PC-9 (cell line): Measurements from ENCODE around the gene DMGDH. TPM values are rescaled to one million over a fixed set of nuclear protein-coding genes. Genes with fewer than 3 reads are reported as not detected.

Experiments
- BruUV-seq: library from RNA; stranded (reverse); fragments of 400-500 nt; replicated peaks from 2 replicates; lab custom pipeline; 2021; lab: Mats Ljungman, UMichigan
- CTCF ChIA-PET: fragments of 300-600 bp; sonication (Branson Sonifier 250); formaldehyde crosslinking; loops from one replicate; lab custom pipeline; 2022; ENCODE audit warnings: antibody characterized with exemption; lab: Charles Lee
- POLR2A ChIA-PET: fragments of 300-600 bp; sonication (Branson Sonifier 250); formaldehyde crosslinking; loops from one replicate; lab custom pipeline; 2022; ENCODE audit warnings: antibody characterized with exemption; ENCODE audit not compliant: unreplicated experiment; lab: Charles Lee
- DNase-seq, 2 experiments: peaks; one replicate each; pipeline versions ENCODE4 v3.0.0 to v3.0.0-alpha.2; 2015 to 2022; ENCODE audit warnings: mixed read lengths in 1 of 2
- H2AFZ ChIP-seq: fragments of 200-600 bp; sonication (generic); 2 replicates; pipeline ENCODE4 v1.8.1; 2017; ENCODE audit warnings: antibody characterized with exemption
- H3F3A ChIP-seq: fragments of 200-600 bp; sonication (generic); 2 replicates; pipeline ENCODE4 v1.8.1; 2017; ENCODE audit warnings: antibody characterized with exemption, mild to moderate bottlenecking, low read depth; ENCODE audit not compliant: insufficient read depth
- H3K27ac ChIP-seq: fragments of 200-600 bp; sonication (generic); 2 replicates; pipeline ENCODE4 v1.6.1; 2016; ENCODE audit warnings: mixed run types
- H3K27me3 ChIP-seq: fragments of 200-600 bp; sonication (generic); 2 replicates; pipeline ENCODE4 v1.6.1; 2016; ENCODE audit warnings: low read depth, mixed run types; ENCODE audit not compliant: insufficient read depth
- H3K36me3 ChIP-seq: fragments of 200-600 bp; sonication (generic); 2 replicates; pipeline ENCODE4 v1.6.1; 2016; ENCODE audit warnings: low read depth, mixed run types
- H3K4me1 ChIP-seq: fragments of 200-600 bp; sonication (generic); replicated peaks from 2 replicates; pipeline ENCODE4 v1.6.1; 2016; ENCODE audit warnings: mixed run types; ENCODE audit not compliant: insufficient read depth
- H3K4me2 ChIP-seq: fragments of 200-600 bp; sonication (generic); 2 replicates; pipeline ENCODE4 v1.6.1; 2017; ENCODE audit warnings: mixed run types
- H3K4me3 ChIP-seq: fragments of 200-600 bp; sonication (generic); 2 replicates; pipeline ENCODE4 v1.6.1; 2016; ENCODE audit warnings: mixed run types
- H3K79me2 ChIP-seq: fragments of 200-600 bp; sonication (generic); 2 replicates; pipeline ENCODE4 v1.6.1; 2017; ENCODE audit warnings: low read depth, mixed run types
- H3K9me2 ChIP-seq: fragments of 200-600 bp; sonication (generic); 2 replicates; pipeline ENCODE4 v1.8.1; 2017; ENCODE audit warnings: mild to moderate bottlenecking; ENCODE audit not compliant: insufficient read depth
- H3K9me3 ChIP-seq: fragments of 200-600 bp; sonication (generic); 2 replicates; pipeline ENCODE4 v1.8.1; 2016; ENCODE audit warnings: low read depth; ENCODE audit not compliant: insufficient read depth
- H4K20me1 ChIP-seq: fragments of 200-600 bp; sonication (generic); 2 replicates; pipeline ENCODE4 v1.8.1; 2017; ENCODE audit not compliant: insufficient read depth
- EZH2 ChIP-seq: fragments of 200-600 bp; sonication (generic); IDR thresholded peaks from 2 replicates; pipeline ENCODE4 v1.8.0; 2017; ENCODE audit warnings: antibody characterized with exemption, low read depth
- intact Hi-C: fragments of 100-400 bp; cut with micrococcal nuclease; formaldehyde crosslinking; loops from one replicate; pipeline ENCODE4 v1.10.0; 2022; ENCODE audit not compliant: unreplicated experiment
- total RNA-seq: library from RNA; stranded (reverse); gene quantifications from 2 replicates; pipeline ENCODE4 v1.2.3, GENCODE V29; 2021
- TF ChIP-seq, protein P1 (sequence below): fragments of 200-600 bp; sonication (generic); conservative IDR thresholded peaks from 2 replicates; pipeline ENCODE4 v1.6.1; 2017; ENCODE audit warnings: mixed run types, antibody characterized with exemption, mild to moderate bottlenecking, moderate library complexity

Gene DMGDH
- total RNA-seq, 1 experiment from 2014 or later, result 8.1 TPM

DNA sequence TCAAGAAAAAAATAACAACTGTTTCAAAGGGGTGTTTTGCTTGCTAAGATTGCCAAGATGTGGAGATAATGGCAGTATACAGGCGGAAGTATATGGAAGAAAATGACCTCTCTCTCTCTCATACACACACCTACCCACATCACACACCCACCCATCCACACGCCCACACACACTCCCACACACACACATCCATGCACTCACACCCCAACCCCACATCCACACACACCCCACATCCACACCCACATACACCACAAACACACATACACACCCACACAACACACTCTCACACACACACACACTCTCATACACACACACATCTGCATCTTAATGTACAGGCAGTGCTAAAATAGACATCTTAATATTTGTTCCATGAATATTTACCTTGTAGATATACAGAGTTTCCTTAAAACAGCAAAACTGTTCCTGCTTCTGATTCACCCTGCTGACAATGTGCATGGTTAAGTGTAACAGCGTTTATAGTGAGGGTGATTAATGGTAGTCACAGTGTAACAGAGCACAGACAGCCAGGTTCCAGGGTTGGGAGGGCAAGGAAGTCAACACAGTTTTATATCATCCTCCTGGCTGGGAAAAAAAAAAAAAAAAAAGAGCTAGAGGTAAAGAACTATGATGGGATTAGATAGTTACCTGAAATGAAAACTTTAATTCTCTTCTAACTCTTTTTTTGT is 8.3 kb upstream of the DMGDH start:
- H3K4me3 ChIP-seq, result no peak overlapping the region
- no peak overlapping the region for H3K27ac ChIP-seq
- H3K9me2 ChIP-seq, result no peaks in the 10 kb centered on the region
- no peak overlapping the region for H3K4me2 ChIP-seq
- no TSS peak for BruUV-seq
- no peaks in the 10 kb centered on the region for H3K27me3 ChIP-seq
- H2AFZ ChIP-seq, result no peak overlapping the region
- intact Hi-C loops, result no loop called here
- H3K36me3 ChIP-seq, result no peaks in the 10 kb centered on the region
- no peaks in the 10 kb centered on the region for H3K4me1 ChIP-seq
- ChIA-PET POLR2A (interaction anchor here (0.6 kb wide), 1 partner anchor 13 kb away, joined by 3 read pairs; no protein-coding TSS in a partner anchor), CTCF (no interaction called here)
- no peaks in the 10 kb centered on the region for H4K20me1 ChIP-seq
- H3K79me2 ChIP-seq, result no peaks in the 10 kb centered on the region
- peaks cover 5% of the 10 kb centered on the region; the same call in 1 of the 2 replicates for H3K9me3 ChIP-seq
- TF ChIP-seq, protein P1, sequence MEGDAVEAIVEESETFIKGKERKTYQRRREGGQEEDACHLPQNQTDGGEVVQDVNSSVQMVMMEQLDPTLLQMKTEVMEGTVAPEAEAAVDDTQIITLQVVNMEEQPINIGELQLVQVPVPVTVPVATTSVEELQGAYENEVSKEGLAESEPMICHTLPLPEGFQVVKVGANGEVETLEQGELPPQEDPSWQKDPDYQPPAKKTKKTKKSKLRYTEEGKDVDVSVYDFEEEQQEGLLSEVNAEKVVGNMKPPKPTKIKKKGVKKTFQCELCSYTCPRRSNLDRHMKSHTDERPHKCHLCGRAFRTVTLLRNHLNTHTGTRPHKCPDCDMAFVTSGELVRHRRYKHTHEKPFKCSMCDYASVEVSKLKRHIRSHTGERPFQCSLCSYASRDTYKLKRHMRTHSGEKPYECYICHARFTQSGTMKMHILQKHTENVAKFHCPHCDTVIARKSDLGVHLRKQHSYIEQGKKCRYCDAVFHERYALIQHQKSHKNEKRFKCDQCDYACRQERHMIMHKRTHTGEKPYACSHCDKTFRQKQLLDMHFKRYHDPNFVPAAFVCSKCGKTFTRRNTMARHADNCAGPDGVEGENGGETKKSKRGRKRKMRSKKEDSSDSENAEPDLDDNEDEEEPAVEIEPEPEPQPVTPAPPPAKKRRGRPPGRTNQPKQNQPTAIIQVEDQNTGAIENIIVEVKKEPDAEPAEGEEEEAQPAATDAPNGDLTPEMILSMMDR, result no peak
- TF ChIP-seq EZH2, result no peak
- no peaks in the 10 kb centered on the region for H3F3A ChIP-seq
- DNase-seq, result no peak

DNA sequence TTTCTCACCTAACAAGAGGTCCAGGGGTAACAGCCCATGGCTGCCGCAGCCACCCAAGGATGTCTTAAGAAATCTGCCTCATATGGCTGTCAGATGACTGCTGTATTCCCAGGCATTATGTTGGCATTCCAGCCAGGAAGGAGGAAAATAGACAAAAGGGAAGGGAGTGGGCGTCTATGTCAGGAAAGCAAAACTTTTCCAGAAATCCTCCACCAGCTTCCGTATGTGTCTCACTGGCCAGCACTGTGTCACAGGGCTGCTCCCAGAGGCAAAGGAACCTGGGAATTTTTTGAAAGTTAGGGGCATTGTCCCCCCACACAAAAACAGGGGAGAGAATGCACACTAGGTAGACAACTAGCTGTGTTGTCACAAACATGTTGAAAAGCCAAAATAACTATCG is 7.3 kb upstream of the DMGDH start:
- H3K9me3 ChIP-seq, result peaks cover 5% of the 10 kb centered on the region; the same call in 1 of the 2 replicates
- no TSS peak for BruUV-seq
- no peak for DNase-seq
- H3K27ac ChIP-seq, result no peak overlapping the region
- ChIA-PET POLR2A (no interaction called here), CTCF (no interaction called here)
- no peak overlapping the region for H3K4me3 ChIP-seq
- intact Hi-C loops, result no loop called here
- H3K4me1 ChIP-seq, result no peaks in the 10 kb centered on the region
- H4K20me1 ChIP-seq, result no peaks in the 10 kb centered on the region
- no peaks in the 10 kb centered on the region for H3F3A ChIP-seq
- no peaks in the 10 kb centered on the region for H3K27me3 ChIP-seq
- no peaks in the 10 kb centered on the region for H3K36me3 ChIP-seq
- no peak overlapping the region for H3K4me2 ChIP-seq
- H3K9me2 ChIP-seq, result no peaks in the 10 kb centered on the region
- H2AFZ ChIP-seq, result no peak overlapping the region
- no peak for TF ChIP-seq EZH2
- TF ChIP-seq, protein P1, result no peak
- H3K79me2 ChIP-seq, result no peaks in the 10 kb centered on the region

DNA sequence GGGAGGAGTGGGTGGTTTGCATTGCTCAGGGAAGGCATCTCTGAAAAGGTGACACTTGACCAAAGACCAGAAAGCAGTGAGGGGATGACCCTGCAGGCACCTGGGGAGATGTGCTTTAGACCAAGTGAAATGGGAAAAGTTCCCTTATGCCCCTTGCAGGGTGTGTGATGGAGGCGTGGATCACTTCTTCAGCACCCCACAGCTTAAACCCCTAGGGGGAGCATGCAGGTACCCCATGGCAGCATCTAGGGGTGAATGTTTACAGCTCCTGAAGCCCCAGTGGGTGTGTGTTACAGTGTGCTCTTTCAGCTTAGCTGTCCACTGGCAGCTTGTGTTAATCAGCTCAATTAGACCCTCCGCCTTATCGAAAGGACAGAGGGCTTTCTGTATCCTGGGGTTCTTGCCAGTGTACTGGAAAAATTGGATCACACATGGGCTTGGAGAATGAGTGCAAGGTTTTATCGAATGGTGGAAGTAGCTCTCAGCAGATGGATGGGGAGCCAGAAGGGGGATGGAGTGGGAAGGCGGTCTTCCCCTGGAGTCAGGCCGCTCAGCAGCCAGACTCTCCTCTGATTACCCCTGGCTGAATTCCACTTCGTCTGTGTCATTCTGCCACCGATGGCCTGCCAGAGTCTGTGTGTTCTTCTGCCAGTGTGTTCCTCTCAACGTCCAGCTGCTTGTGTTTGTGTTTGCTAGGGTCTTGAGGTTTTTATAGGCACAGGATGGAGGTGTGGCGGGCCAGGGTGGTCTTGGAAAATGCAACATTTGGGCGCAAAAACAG is 6.4 kb upstream of the DMGDH start:
- no TSS peak for BruUV-seq
- Histone ChIP-seq H3K4me3 (no peak overlapping the region), H3K27ac (no peak overlapping the region), H4K20me1 (no peaks in the 10 kb centered on the region), H3K4me2 (no peak overlapping the region), H3K4me1 (no peaks in the 10 kb centered on the region), H2AFZ (no peak overlapping the region), H3K9me2 (no peaks in the 10 kb centered on the region), H3K27me3 (no peaks in the 10 kb centered on the region), H3F3A (no peaks in the 10 kb centered on the region), H3K79me2 (no peaks in the 10 kb centered on the region), H3K36me3 (no peaks in the 10 kb centered on the region), H3K9me3 (peaks cover 5% of the 10 kb centered on the region; the same call in 1 of the 2 replicates)
- intact Hi-C loops, result no loop called here
- ChIA-PET CTCF (no interaction called here), POLR2A (no interaction called here)
- no peak for TF ChIP-seq EZH2
- TF ChIP-seq, protein P1, result no peak
- no peak for DNase-seq
